ENCODE data around the gene ACRV1. TPM values are rescaled to one million over a fixed set of nuclear protein-coding genes. Genes with fewer than 3 reads are reported as not detected.

ACRV1 gene
- total and polyA plus RNA-seq, 3 donors from 2014 or later: 35.4 to 175 (median 56.5) TPM

DNA sequence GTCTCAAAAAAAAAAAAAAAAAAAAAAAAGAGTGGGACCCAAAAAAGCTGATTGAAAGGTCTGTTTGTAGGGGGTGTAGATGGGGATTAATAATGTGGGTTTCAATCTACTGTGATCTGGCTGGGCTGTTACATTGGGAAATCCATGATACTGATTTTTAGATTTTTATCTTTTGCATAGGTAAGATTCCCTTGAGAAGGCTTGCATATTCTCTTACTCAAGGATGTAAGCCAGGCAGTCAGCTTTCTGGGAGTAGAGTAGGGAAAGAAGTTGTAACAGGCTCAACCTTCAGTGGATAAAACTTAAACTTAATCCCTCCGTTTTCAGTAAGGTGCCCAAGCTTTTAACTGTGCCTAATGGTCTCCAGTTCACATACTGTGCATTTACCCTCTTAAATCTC, 57.6 kb downstream of the ACRV1 start:
- no peak for TF ChIP-seq POLR2A (IDR thresholded peaks at IDR 0.05)
- TF ChIP-seq, protein P1, sequence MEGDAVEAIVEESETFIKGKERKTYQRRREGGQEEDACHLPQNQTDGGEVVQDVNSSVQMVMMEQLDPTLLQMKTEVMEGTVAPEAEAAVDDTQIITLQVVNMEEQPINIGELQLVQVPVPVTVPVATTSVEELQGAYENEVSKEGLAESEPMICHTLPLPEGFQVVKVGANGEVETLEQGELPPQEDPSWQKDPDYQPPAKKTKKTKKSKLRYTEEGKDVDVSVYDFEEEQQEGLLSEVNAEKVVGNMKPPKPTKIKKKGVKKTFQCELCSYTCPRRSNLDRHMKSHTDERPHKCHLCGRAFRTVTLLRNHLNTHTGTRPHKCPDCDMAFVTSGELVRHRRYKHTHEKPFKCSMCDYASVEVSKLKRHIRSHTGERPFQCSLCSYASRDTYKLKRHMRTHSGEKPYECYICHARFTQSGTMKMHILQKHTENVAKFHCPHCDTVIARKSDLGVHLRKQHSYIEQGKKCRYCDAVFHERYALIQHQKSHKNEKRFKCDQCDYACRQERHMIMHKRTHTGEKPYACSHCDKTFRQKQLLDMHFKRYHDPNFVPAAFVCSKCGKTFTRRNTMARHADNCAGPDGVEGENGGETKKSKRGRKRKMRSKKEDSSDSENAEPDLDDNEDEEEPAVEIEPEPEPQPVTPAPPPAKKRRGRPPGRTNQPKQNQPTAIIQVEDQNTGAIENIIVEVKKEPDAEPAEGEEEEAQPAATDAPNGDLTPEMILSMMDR (IDR thresholded peaks at IDR 0.05): no peak
- 88% methylated on average over 1 of the region's 1 CpG for WGBS, 2 donors
- Histone ChIP-seq H3K4me1 (peaks cover 6% of the 10 kb centered on the region), H3K9me3 (no peaks in the 10 kb centered on the region), H3K4me3 (no peak overlapping the region), H3K27me3 (no peaks in the 10 kb centered on the region), H3K27ac (no peak overlapping the region), H3K36me3 (ENCODE audit: low read depth, missing control alignments) (no peaks in the 10 kb centered on the region)
- DNase-seq: no peak
- intact Hi-C loops (cut with DNase I; ENCODE audit: low total_unique reads): loop anchor here (10.0 kb wide), 1 partner anchor 252 kb away; no protein-coding TSS in a partner anchor

DNA sequence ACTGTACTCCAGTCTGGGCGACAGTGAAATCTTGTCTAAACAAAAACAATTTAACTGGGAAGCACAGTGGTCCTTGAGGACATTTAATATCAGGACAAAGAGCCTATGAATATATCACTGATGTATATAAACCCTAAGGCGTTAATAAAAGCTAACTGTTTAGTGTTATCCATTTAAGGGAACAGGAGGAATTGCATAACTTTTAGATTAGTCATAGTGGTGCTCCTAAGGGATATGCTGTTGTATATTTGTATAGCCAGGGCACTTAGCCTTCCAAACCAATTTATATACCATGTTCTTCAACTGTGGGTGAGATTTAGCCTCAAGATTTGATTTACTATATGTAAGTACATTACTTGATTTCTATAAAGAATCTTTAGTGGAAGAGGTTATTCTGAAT, 58.7 kb downstream of the ACRV1 start:
- Histone ChIP-seq H3K36me3 (ENCODE audit: low read depth, missing control alignments) (no peaks in the 10 kb centered on the region), H3K9me3 (no peaks in the 10 kb centered on the region), H3K27ac (no peak overlapping the region), H3K4me3 (no peak overlapping the region), H3K4me1 (peaks cover 6% of the 10 kb centered on the region), H3K27me3 (no peaks in the 10 kb centered on the region)
- no peak for TF ChIP-seq POLR2A (IDR thresholded peaks at IDR 0.05)
- TF ChIP-seq, protein P1 (IDR thresholded peaks at IDR 0.05): no peak
- 82 to 87% methylated on average over 2 of the region's 2 CpGs for WGBS, 2 donors
- DNase-seq: no peak
- intact Hi-C loops (cut with DNase I; ENCODE audit: low total_unique reads): loop anchor here (10.0 kb wide), 1 partner anchor 253 kb away; no protein-coding TSS in a partner anchor

Small RNA genes lying within 50 kb of the gene (small RNA-seq; reads per million reads assigned to genes)
- gene RNU2-35P: 0 reads per million in 2 donors

Other genes starting within 250 kb of the ACRV1 start
- 10 to 100 TPM; 40.3 to 52.6 TPM for gene FEZ1, start 184.6 kb downstream of the ACRV1 start, total RNA-seq
- gene FEZ1, start 184.6 kb downstream of the ACRV1 start, polyA plus RNA-seq (ENCODE audit: insufficient read depth, low read depth, low replicate concordance): 71.9 TPM
- 10 to 100 TPM; 35.6 to 36.8 TPM for gene EI24, start 111.4 kb downstream of the ACRV1 start, total RNA-seq
- 91.2 TPM for gene EI24, start 111.4 kb downstream of the ACRV1 start, polyA plus RNA-seq (ENCODE audit: insufficient read depth, low read depth, low replicate concordance)
- 10 to 100 TPM; 83.3 to 86.0 TPM for gene STT3A, start 88.0 kb downstream of the ACRV1 start, total RNA-seq
- 147 TPM for gene STT3A, start 88.0 kb downstream of the ACRV1 start, polyA plus RNA-seq (ENCODE audit: insufficient read depth, low read depth, low replicate concordance)
- 10 to 100 TPM; 11.5 to 25.1 TPM for gene CHEK1, start 55.7 kb downstream of the ACRV1 start, total RNA-seq
- gene CHEK1, start 55.7 kb downstream of the ACRV1 start, polyA plus RNA-seq (ENCODE audit: insufficient read depth, low read depth, low replicate concordance): 25.8 TPM
- not detected for gene PATE1, start 65.4 kb upstream of the ACRV1 start, total RNA-seq
- not detected for gene PATE1, start 65.4 kb upstream of the ACRV1 start, polyA plus RNA-seq (ENCODE audit: insufficient read depth, low read depth, low replicate concordance)
- gene PATE2, start 98.0 kb upstream of the ACRV1 start, total RNA-seq: 1 to 10 TPM; 1.0 to 1.7 TPM
- 0.76 TPM for gene PATE2, start 98.0 kb upstream of the ACRV1 start, polyA plus RNA-seq (ENCODE audit: insufficient read depth, low read depth, low replicate concordance)
- gene PATE3, start 107.3 kb upstream of the ACRV1 start, total RNA-seq: not detected
- not detected for gene PATE3, start 107.3 kb upstream of the ACRV1 start, polyA plus RNA-seq (ENCODE audit: insufficient read depth, low read depth, low replicate concordance)
- under 1 TPM in 1 of 2 donors, not detected in 1; 0.79 TPM for gene PATE4, start 152.5 kb upstream of the ACRV1 start, total RNA-seq
- 0.73 TPM for gene PATE4, start 152.5 kb upstream of the ACRV1 start, polyA plus RNA-seq (ENCODE audit: insufficient read depth, low read depth, low replicate concordance)
- gene HYLS1, start 206.8 kb upstream of the ACRV1 start, total RNA-seq: 10 to 100 TPM; 14.7 to 26.1 TPM
- gene HYLS1, start 206.8 kb upstream of the ACRV1 start, polyA plus RNA-seq (ENCODE audit: insufficient read depth, low read depth, low replicate concordance): 34.2 TPM
- 1 to 10 TPM; 6.1 to 9.4 TPM for gene PUS3, start 222.4 kb upstream of the ACRV1 start, total RNA-seq
- 8.4 TPM for gene PUS3, start 222.4 kb upstream of the ACRV1 start, polyA plus RNA-seq (ENCODE audit: insufficient read depth, low read depth, low replicate concordance)
- gene DDX25, start 223.7 kb upstream of the ACRV1 start, total RNA-seq: 10 to 100 TPM; 46.4 to 53.8 TPM
- 257 TPM for gene DDX25, start 223.7 kb upstream of the ACRV1 start, polyA plus RNA-seq (ENCODE audit: insufficient read depth, low read depth, low replicate concordance)